DND-41 (cell line): ENCODE results near the gene EGR4.

ENCODE experiments used
- ATAC-seq: fragments of 200-7000 bp; cut with Tn5 transposase; 3 replicates; pipeline ENCODE4 v1.9.1; 2021; ENCODE audit warnings: low read depth; ENCODE audit not compliant: insufficient read depth
- DNase-seq: peaks from one replicate; pipeline ENCODE4 v3.0.0-alpha.2; 2020
- H2AFZ ChIP-seq: 2 replicates; pipeline ENCODE4 v1.6.0; 2012; ENCODE audit warnings: low read depth, low read length
- H3K27ac ChIP-seq: 2 replicates; pipeline ENCODE4 v1.5.1; 2012; ENCODE audit warnings: low read length, inconsistent platforms
- H3K27me3 ChIP-seq: fragments of 200-600 bp; sonication (generic); 2 replicates; pipeline ENCODE4 v1.6.0; 2012; ENCODE audit warnings: low read length, mild to moderate bottlenecking, inconsistent platforms; ENCODE audit not compliant: insufficient read depth, poor library complexity
- H3K36me3 ChIP-seq: 2 replicates; pipeline ENCODE4 v1.5.1; 2012; ENCODE audit warnings: low read length, inconsistent platforms; ENCODE audit not compliant: insufficient read depth
- H3K4me1 ChIP-seq: 2 replicates; pipeline ENCODE4 v1.5.1; 2012; ENCODE audit warnings: mild to moderate bottlenecking, low read length; ENCODE audit not compliant: insufficient read depth
- H3K4me2 ChIP-seq: 2 replicates; pipeline ENCODE4 v1.6.0; 2012; ENCODE audit warnings: mild to moderate bottlenecking, moderate library complexity, low read length, inconsistent platforms; ENCODE audit not compliant: insufficient read depth
- H3K4me3 ChIP-seq, 2 experiments: fragments of 200-600 bp in 1 of 2; shearing (Covaris generic) in 1 of 2; 2 replicates each; pipeline ENCODE4 v1.5.1; 2012 to 2016; ENCODE audit warnings: inconsistent platforms in 2 of 2, low read length in 2 of 2, mild to moderate bottlenecking in 2 of 2, low read depth in 1 of 2, moderate library complexity in 1 of 2
- H3K79me2 ChIP-seq: 2 replicates; pipeline ENCODE4 v1.6.0; 2012; ENCODE audit warnings: low read length, inconsistent platforms; ENCODE audit not compliant: insufficient read depth
- H3K9ac ChIP-seq: 2 replicates; pipeline ENCODE4 v1.6.0; 2012; ENCODE audit warnings: low read depth, mild to moderate bottlenecking, inconsistent platforms, low read length, moderate library complexity
- H3K9me3 ChIP-seq: 2 replicates; pipeline ENCODE4 v1.5.1; 2012; ENCODE audit warnings: low read length, moderate library complexity, mild to moderate bottlenecking, inconsistent platforms; ENCODE audit not compliant: insufficient read depth, severe bottlenecking
- H4K20me1 ChIP-seq: 2 replicates; pipeline ENCODE4 v1.6.0; 2012; ENCODE audit warnings: low read length; ENCODE audit not compliant: insufficient read depth
- EZH2 ChIP-seq: IDR thresholded peaks from 3 replicates; pipeline ENCODE4 v1.6.1; 2012; ENCODE audit warnings: borderline replicate concordance, low read depth, mild to moderate bottlenecking, moderate library complexity, low read length, inconsistent platforms; ENCODE audit not compliant: severe bottlenecking
- TF ChIP-seq, protein P1 (sequence below): IDR thresholded peaks from 2 replicates; pipeline ENCODE4 v1.5.1; 2012; ENCODE audit warnings: borderline replicate concordance, low read length, moderate library complexity, mild to moderate bottlenecking; ENCODE audit not compliant: poor library complexity, severe bottlenecking; ENCODE audit errors: extremely low read depth

The EGR4 gene

GRCh38 chr2:73259276-73259675, 34.1 kb downstream of the EGR4 start:
- H3K4me1 ChIP-seq, result no peaks in the 10 kb centered on the region
- H3K36me3 ChIP-seq, result peaks cover 77% of the 10 kb centered on the region
- H4K20me1 ChIP-seq, result peaks cover 26% of the 10 kb centered on the region; the same call in 1 of the 2 replicates
- DNase-seq, result no peak
- no peaks in the 10 kb centered on the region for H3K9me3 ChIP-seq
- H3K27ac ChIP-seq, result no peak overlapping the region
- H3K4me2 ChIP-seq, result no peak overlapping the region
- no peaks in the 10 kb centered on the region for H3K79me2 ChIP-seq
- no peak overlapping the region for H3K9ac ChIP-seq
- H3K4me3 ChIP-seq, result no peak overlapping the region
- no peak for TF ChIP-seq EZH2
- TF ChIP-seq, protein P1, sequence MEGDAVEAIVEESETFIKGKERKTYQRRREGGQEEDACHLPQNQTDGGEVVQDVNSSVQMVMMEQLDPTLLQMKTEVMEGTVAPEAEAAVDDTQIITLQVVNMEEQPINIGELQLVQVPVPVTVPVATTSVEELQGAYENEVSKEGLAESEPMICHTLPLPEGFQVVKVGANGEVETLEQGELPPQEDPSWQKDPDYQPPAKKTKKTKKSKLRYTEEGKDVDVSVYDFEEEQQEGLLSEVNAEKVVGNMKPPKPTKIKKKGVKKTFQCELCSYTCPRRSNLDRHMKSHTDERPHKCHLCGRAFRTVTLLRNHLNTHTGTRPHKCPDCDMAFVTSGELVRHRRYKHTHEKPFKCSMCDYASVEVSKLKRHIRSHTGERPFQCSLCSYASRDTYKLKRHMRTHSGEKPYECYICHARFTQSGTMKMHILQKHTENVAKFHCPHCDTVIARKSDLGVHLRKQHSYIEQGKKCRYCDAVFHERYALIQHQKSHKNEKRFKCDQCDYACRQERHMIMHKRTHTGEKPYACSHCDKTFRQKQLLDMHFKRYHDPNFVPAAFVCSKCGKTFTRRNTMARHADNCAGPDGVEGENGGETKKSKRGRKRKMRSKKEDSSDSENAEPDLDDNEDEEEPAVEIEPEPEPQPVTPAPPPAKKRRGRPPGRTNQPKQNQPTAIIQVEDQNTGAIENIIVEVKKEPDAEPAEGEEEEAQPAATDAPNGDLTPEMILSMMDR, result no peak
- H3K27me3 ChIP-seq, result no peaks in the 10 kb centered on the region
- no peak overlapping the region for H2AFZ ChIP-seq
- no peak for ATAC-seq

GRCh38 chr2:73258913-73259215, 34.5 kb downstream of the EGR4 start:
- Histone ChIP-seq H3K4me3 (no peak overlapping the region), H3K36me3 (peaks cover 77% of the 10 kb centered on the region), H2AFZ (no peak overlapping the region), H3K27me3 (no peaks in the 10 kb centered on the region), H3K4me2 (no peak overlapping the region), H4K20me1 (peaks cover 24% of the 10 kb centered on the region; the same call in 1 of the 2 replicates), H3K79me2 (no peaks in the 10 kb centered on the region), H3K27ac (no peak overlapping the region), H3K9ac (no peak overlapping the region), H3K4me1 (no peaks in the 10 kb centered on the region), H3K9me3 (no peaks in the 10 kb centered on the region)
- DNase-seq, result no peak
- no peak for TF ChIP-seq EZH2
- TF ChIP-seq, protein P1, result no peak
- ATAC-seq, result no peak

GRCh38 chr2:73258186-73258912, 35.0 kb downstream of the EGR4 start:
- peaks cover 77% of the 10 kb centered on the region for H3K36me3 ChIP-seq

More at GRCh38 chr2:73258186-73258912, 35.0 kb downstream of the EGR4 start:
- Histone ChIP-seq H4K20me1 (peaks cover 23% of the 10 kb centered on the region; the same call in 1 of the 2 replicates), H3K27me3 (no peaks in the 10 kb centered on the region), H3K9ac (no peak overlapping the region), H2AFZ (no peak overlapping the region), H3K9me3 (no peaks in the 10 kb centered on the region), H3K4me3 (no peak overlapping the region), H3K4me2 (no peak overlapping the region), H3K27ac (no peak overlapping the region), H3K4me1 (no peaks in the 10 kb centered on the region), H3K79me2 (no peaks in the 10 kb centered on the region)
- ATAC-seq (no peak), DNase-seq (no peak)
- TF ChIP-seq, protein P1, result no peak
- no peak for TF ChIP-seq EZH2
